HEK293 (cell line): ENCODE results near the gene TANGO2.

Experiments used
- CTCF ChIA-PET: fragments of 350-600 bp; formaldehyde crosslinking; extraction: SDS; loops from one replicate; lab custom pipeline; 2021; ENCODE audit warnings: antibody characterized with exemption; lab: Yijun Ruan, JAX
- POLR2A ChIA-PET: fragments of 300-600 bp; formaldehyde crosslinking; extraction: SDS; loops from one replicate; lab custom pipeline; 2020; ENCODE audit warnings: antibody characterized with exemption, inconsistent platforms; lab: Yijun Ruan, JAX
- H3K27ac ChIP-seq: fragments of 200-500 bp; sonication (Bioruptor generic); 2 replicates; pipeline ENCODE4 v1.5.1; 2014; ENCODE audit warnings: low read depth, low read length, control low read depth, inconsistent platforms; ENCODE audit errors: extremely low read depth
- H3K36me3 ChIP-seq, 2 experiments: fragments of 200-500 bp in 1 of 2; sonication (Bioruptor generic) in 1 of 2; 1 replicate in 1 of 2; 2 replicates in 1 of 2; pipeline ENCODE4 v1.5.1; 2014 to 2017; ENCODE audit warnings: inconsistent platforms in 2 of 2, low read length in 2 of 2; ENCODE audit not compliant: control insufficient read depth in 2 of 2, insufficient read depth in 1 of 2
- H3K4me1 ChIP-seq: fragments of 200-500 bp; sonication (Bioruptor generic); 2 replicates; pipeline ENCODE4 v1.5.1; 2014; ENCODE audit warnings: mild to moderate bottlenecking, low read length, inconsistent platforms; ENCODE audit not compliant: control insufficient read depth, insufficient read depth
- H3K4me3 ChIP-seq: 2 replicates; pipeline ENCODE4 v1.5.1; 2011; ENCODE audit warnings: low read depth, mild to moderate bottlenecking, control low read depth, low read length, moderate library complexity
- H3K9me3 ChIP-seq: fragments of 200-500 bp; sonication (Bioruptor generic); 2 replicates; pipeline ENCODE4 v1.5.1; 2014; ENCODE audit warnings: low read depth, low read length, inconsistent platforms; ENCODE audit not compliant: control insufficient read depth, insufficient read depth
- BCL11B ChIP-seq: fragments of 450-650 bp; formaldehyde crosslinking; IDR thresholded peaks from 2 replicates; pipeline ENCODE4 v1.5.1; 2016; ENCODE audit warnings: low read depth, missing biosample characterization, missing genetic modification characterization
- GFI1B ChIP-seq: fragments of 450-650 bp; formaldehyde crosslinking; IDR thresholded peaks from 2 replicates; pipeline ENCODE4 v1.5.1; 2016; ENCODE audit warnings: missing biosample characterization, missing genetic modification characterization
- GLIS2 ChIP-seq: fragments of 450-650 bp; formaldehyde crosslinking; IDR thresholded peaks from 2 replicates; pipeline ENCODE4 v1.5.1; 2016; ENCODE audit warnings: missing biosample characterization, missing genetic modification characterization
- HIC1 ChIP-seq: fragments of 450-650 bp; formaldehyde crosslinking; IDR thresholded peaks from 2 replicates; pipeline ENCODE4 v1.5.1; 2016; ENCODE audit warnings: missing biosample characterization, missing genetic modification characterization
- SALL2 ChIP-seq: fragments of 450-650 bp; formaldehyde crosslinking; IDR thresholded peaks from 2 replicates; pipeline ENCODE4 v1.5.0; 2017; ENCODE audit warnings: missing biosample characterization, mild to moderate bottlenecking, missing genetic modification characterization, borderline replicate concordance
- SCRT1 ChIP-seq: fragments of 450-650 bp; formaldehyde crosslinking; IDR thresholded peaks from 2 replicates; pipeline ENCODE4 v1.5.1; 2016; ENCODE audit warnings: missing biosample characterization, missing genetic modification characterization, borderline replicate concordance
- SCRT2 ChIP-seq: fragments of 450-650 bp; formaldehyde crosslinking; IDR thresholded peaks from 2 replicates; pipeline ENCODE4 v1.5.1; 2016; ENCODE audit warnings: missing biosample characterization, missing genetic modification characterization
- ZBTB20 ChIP-seq: fragments of 450-650 bp; formaldehyde crosslinking; IDR thresholded peaks from 2 replicates; pipeline ENCODE4 v1.5.1; 2016; ENCODE audit warnings: missing biosample characterization, missing genetic modification characterization
- ZBTB21 ChIP-seq: fragments of 450-650 bp; formaldehyde crosslinking; IDR thresholded peaks from 2 replicates; pipeline ENCODE4 v1.5.1; 2017; ENCODE audit warnings: missing biosample characterization, missing genetic modification characterization
- ZEB2 ChIP-seq: fragments of 450-650 bp; formaldehyde crosslinking; IDR thresholded peaks from 2 replicates; pipeline ENCODE4 v1.5.1; 2016; ENCODE audit warnings: missing biosample characterization, missing genetic modification characterization
- ZIC2 ChIP-seq: fragments of 450-650 bp; formaldehyde crosslinking; IDR thresholded peaks from 2 replicates; pipeline ENCODE4 v1.5.1; 2016; ENCODE audit warnings: missing biosample characterization, missing genetic modification characterization
- ZNF174 ChIP-seq: fragments of 450-650 bp; formaldehyde crosslinking; IDR thresholded peaks from 2 replicates; pipeline ENCODE4 v1.5.0; 2017; ENCODE audit warnings: missing biosample characterization, mild to moderate bottlenecking, missing genetic modification characterization
- ZNF24 ChIP-seq: fragments of 450-650 bp; formaldehyde crosslinking; IDR thresholded peaks from 2 replicates; pipeline ENCODE4 v1.5.1; 2016; ENCODE audit warnings: missing biosample characterization, missing genetic modification characterization
- ZNF600 ChIP-seq: fragments of 450-650 bp; formaldehyde crosslinking; IDR thresholded peaks from 2 replicates; pipeline ENCODE4 v1.5.1; 2016; ENCODE audit warnings: missing biosample characterization, missing genetic modification characterization
- ZNF660 ChIP-seq: fragments of 450-650 bp; IDR thresholded peaks from 2 replicates; pipeline ENCODE4 v1.5.1; 2018; ENCODE audit warnings: missing biosample characterization, mild to moderate bottlenecking, missing genetic modification characterization
- ZNF707 ChIP-seq: fragments of 450-650 bp; formaldehyde crosslinking; IDR thresholded peaks from 2 replicates; pipeline ENCODE4 v1.5.1; 2016; ENCODE audit warnings: missing biosample characterization, missing genetic modification characterization
- ZNF830 ChIP-seq: fragments of 450-650 bp; IDR thresholded peaks from 2 replicates; pipeline ENCODE4 v1.5.0; 2018; ENCODE audit warnings: missing biosample characterization, missing genetic modification characterization, low read depth, mild to moderate bottlenecking, moderate library complexity
- ZSCAN16 ChIP-seq: fragments of 450-650 bp; formaldehyde crosslinking; IDR thresholded peaks from 2 replicates; pipeline ENCODE4 v1.5.1; 2016; ENCODE audit warnings: missing biosample characterization, missing genetic modification characterization
- TF ChIP-seq, protein P1 (sequence below): fragments of 450-650 bp; formaldehyde crosslinking; IDR thresholded peaks from 2 replicates; pipeline ENCODE4 v1.5.1; 2016; ENCODE audit warnings: missing biosample characterization, missing genetic modification characterization

The TANGO2 gene

DNA sequence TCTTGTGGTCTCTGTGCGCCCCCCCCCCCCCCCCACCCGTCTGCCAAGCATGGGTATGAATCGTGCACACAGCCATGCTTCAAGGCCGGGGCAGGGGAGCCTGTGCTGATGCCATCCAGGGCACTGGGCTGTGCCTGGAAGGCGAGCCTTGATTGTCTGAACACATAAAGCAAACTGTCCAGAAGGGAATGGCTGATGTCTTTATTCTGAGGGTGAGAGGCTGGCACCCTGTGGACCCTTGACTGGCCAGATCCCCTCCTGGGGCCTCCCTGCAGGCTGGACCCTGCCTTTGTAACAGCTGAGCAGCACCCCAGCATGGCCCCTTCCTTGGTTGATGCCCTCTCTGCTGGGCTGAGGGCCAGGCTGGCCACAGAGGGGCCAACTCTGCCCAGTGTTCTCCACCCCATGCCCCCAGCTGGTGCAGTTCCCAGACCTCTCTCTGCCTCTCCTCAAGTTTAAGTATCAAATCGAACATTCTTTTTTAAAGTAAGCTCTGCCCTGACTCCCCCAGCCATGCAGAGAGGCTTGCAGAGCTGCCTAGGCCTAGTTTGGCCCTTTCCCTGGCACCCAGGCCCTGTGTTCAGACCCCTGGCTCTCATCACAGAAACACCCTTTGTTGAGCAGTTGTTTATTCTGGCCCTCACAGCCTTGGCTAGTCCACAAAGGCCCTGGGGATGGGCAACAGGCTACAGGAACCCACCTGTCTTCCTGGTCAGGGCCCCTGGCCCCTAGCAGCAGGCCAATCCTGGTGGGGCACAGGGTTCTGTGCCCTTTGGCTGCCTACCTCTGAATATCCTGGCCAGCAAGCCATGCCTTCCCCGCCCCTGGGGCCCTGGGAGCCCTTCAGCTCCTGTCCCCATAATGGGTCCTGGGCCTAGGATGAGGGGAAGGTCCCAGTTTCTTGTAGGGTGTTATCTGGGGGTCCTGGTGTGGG lies 91.0 kb downstream of the TANGO2 start:
- CTCF ChIA-PET, result interaction anchor here (0.6 to 1.1 kb wide), 4 partner anchors 16 to 173 kb away, joined by 3 to 5 read pairs (median 4); no protein-coding TSS in a partner anchor
- POLR2A ChIA-PET, result interaction anchor here (0.7 to 1.5 kb wide), 5 partner anchors 10 to 146 kb away, joined by 3 to 6 read pairs (median 4); partner anchors contain the start of gene DGCR8
- Histone ChIP-seq H3K36me3 (peaks cover 4 to 93% of the 10 kb centered on the region in 2 experiments; a peak in 2 of 3 replicates), H3K4me1 (no peaks in the 10 kb centered on the region), H3K9me3 (no peaks in the 10 kb centered on the region), H3K27ac (no peak overlapping the region; the same call in 1 of the 2 replicates), H3K4me3 (no peak overlapping the region)
- TF ChIP-seq SCRT2 (tag by site-specific recombination) (peak; percentile 70), HIC1 (tag by site-specific recombination) (peak; percentile 73; the same call in 1 of the 2 replicates), ZNF707 (tag by site-specific recombination) (no peak), ZNF830 (tag by site-specific recombination) (no peak), ZIC2 (peak; percentile 58), ZBTB20 (tag by site-specific recombination) (peak; percentile 39; the same call in 1 of the 2 replicates), GLIS2 (tag by site-specific recombination) (peak; percentile 40; the same call in 1 of the 2 replicates), SALL2 (tag by site-specific recombination) (no peak), SCRT1 (tag by site-specific recombination) (peak; percentile 85)

GRCh38 chr22:20112623-20113511 lies 92.0 kb downstream of the TANGO2 start:
- TF ChIP-seq BCL11B, result 0 out of 2 replicates have a peak, but pooled peaks have one; percentile 12
- TF ChIP-seq ZNF24 (tag by site-specific recombination), result no peak
- peak; percentile 72 for TF ChIP-seq ZNF600 (tag by site-specific recombination)
- no peak for TF ChIP-seq ZEB2 (tag by site-specific recombination)
- TF ChIP-seq GFI1B (tag by site-specific recombination), result no peak
- TF ChIP-seq ZNF660 (tag by site-specific recombination), result no peak
- TF ChIP-seq, protein P1, sequence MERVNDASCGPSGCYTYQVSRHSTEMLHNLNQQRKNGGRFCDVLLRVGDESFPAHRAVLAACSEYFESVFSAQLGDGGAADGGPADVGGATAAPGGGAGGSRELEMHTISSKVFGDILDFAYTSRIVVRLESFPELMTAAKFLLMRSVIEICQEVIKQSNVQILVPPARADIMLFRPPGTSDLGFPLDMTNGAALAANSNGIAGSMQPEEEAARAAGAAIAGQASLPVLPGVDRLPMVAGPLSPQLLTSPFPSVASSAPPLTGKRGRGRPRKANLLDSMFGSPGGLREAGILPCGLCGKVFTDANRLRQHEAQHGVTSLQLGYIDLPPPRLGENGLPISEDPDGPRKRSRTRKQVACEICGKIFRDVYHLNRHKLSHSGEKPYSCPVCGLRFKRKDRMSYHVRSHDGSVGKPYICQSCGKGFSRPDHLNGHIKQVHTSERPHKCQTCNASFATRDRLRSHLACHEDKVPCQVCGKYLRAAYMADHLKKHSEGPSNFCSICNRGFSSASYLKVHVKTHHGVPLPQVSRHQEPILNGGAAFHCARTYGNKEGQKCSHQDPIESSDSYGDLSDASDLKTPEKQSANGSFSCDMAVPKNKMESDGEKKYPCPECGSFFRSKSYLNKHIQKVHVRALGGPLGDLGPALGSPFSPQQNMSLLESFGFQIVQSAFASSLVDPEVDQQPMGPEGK, result no peak
- no peak for TF ChIP-seq ZNF174 (tag by site-specific recombination)
- no peak for TF ChIP-seq ZBTB21
- no peak for TF ChIP-seq ZSCAN16
- 0 out of 2 replicates have a peak, but pooled peaks have one; percentile 30 for TF ChIP-seq GLIS2 (tag by site-specific recombination)
- TF ChIP-seq, all 188 proteins: peak for 3
- H3K4me1 ChIP-seq, result no peaks in the 10 kb centered on the region
- ChIA-PET CTCF (interaction anchor here (0.6 kb wide), 1 partner anchor 172 kb away, joined by 3 read pairs; no protein-coding TSS in a partner anchor), POLR2A (interaction anchor here (0.5 to 1.5 kb wide), 9 partner anchors 9 to 232 kb away, joined by 3 to 6 read pairs (median 4); no protein-coding TSS in a partner anchor)
- H3K9me3 ChIP-seq, result no peaks in the 10 kb centered on the region
- no peak overlapping the region for H3K4me3 ChIP-seq
- H3K27ac ChIP-seq, result no peak overlapping the region; the same call in 1 of the 2 replicates
- H3K36me3 ChIP-seq, result peaks cover 0 to 84% of the 10 kb centered on the region in 2 experiments; a peak in 2 of 3 replicates
